Breast epithelium (tissue), 4 donors: ENCODE results near the gene LMX1B. TPM values are rescaled to one million over a fixed set of nuclear protein-coding genes. Genes with fewer than 3 reads are reported as not detected.

Experiments
- DNase-seq, 2 donors: peaks; one replicate each; pipeline ENCODE4 v3.0.0-alpha.2; 2019; ENCODE audit warnings: low spot score in 2 of 2
- H3K27ac ChIP-seq, 2 donors: fragments of 200-600 bp; sonication (generic) in 1 of 2; one replicate each; pipeline ENCODE4 v1.5.1; 2016 to 2019; ENCODE audit warnings: mild to moderate bottlenecking in 1 of 2
- H3K27me3 ChIP-seq, 2 donors: fragments of 200-600 bp; sonication (generic) in 1 of 2; one replicate each; pipeline versions ENCODE4 v1.5.1 to v1.6.0; 2017 to 2019; ENCODE audit warnings: control low read depth in 1 of 2, mild to moderate bottlenecking in 1 of 2
- H3K36me3 ChIP-seq: fragments of 200-600 bp; one replicate; pipeline ENCODE4 v1.5.1; 2019
- H3K4me1 ChIP-seq, 2 donors: fragments of 200-600 bp; sonication (generic); one replicate each; pipeline ENCODE4 v1.5.1; 2016 to 2019; ENCODE audit warnings: control low read depth in 1 of 2
- H3K4me3 ChIP-seq, 3 donors: fragments of 200-600 bp; sonication (generic); 1 replicate in 2 of 3; 2 replicates in 1 of 3; pipeline ENCODE4 v1.5.1; 2016 to 2019; ENCODE audit warnings: mild to moderate bottlenecking in 3 of 3, moderate library complexity in 2 of 3
- H3K9me3 ChIP-seq, 2 donors: fragments of 200-600 bp; sonication (generic) in 1 of 2; one replicate each; pipeline ENCODE4 v1.5.1; 2016 to 2019; ENCODE audit warnings: control low read depth in 1 of 2
- POLR2A ChIP-seq: fragments of 450-650 bp; IDR thresholded peaks from one replicate; pipeline ENCODE4 v1.6.1; 2016; ENCODE audit warnings: antibody characterized with exemption, mild to moderate bottlenecking, moderate library complexity
- POLR2AphosphoS5 ChIP-seq, 3 donors: sonication (generic); formaldehyde crosslinking; IDR thresholded peaks; one replicate each; pipeline ENCODE4 v1.6.1; 2017; ENCODE audit warnings: antibody characterized with exemption in 3 of 3
- intact Hi-C: fragments of 100-400 bp; cut with DNase I; formaldehyde crosslinking; loops from one replicate; pipeline ENCODE4 v1.15.1; 2023; ENCODE audit warnings: low total_unique reads
- total RNA-seq, 3 donors: library from RNA; depleted of rRNA; stranded (reverse); fragments of >200 nt; gene quantifications; one replicate each; pipeline ENCODE4 v1.1.0, GENCODE V29; 2016
- TF ChIP-seq, protein P1 (sequence below), 3 donors: fragments of 450-650 bp; IDR thresholded peaks; one replicate each; pipeline ENCODE4 v1.5.1; 2016 to 2017; ENCODE audit warnings: antibody characterized with exemption in 3 of 3, mild to moderate bottlenecking in 3 of 3, moderate library complexity in 3 of 3

Gene LMX1B
- total RNA-seq, 3 donors from 2014 or later, result 0.16 to 20.3 (median 9.2) TPM

DNA sequence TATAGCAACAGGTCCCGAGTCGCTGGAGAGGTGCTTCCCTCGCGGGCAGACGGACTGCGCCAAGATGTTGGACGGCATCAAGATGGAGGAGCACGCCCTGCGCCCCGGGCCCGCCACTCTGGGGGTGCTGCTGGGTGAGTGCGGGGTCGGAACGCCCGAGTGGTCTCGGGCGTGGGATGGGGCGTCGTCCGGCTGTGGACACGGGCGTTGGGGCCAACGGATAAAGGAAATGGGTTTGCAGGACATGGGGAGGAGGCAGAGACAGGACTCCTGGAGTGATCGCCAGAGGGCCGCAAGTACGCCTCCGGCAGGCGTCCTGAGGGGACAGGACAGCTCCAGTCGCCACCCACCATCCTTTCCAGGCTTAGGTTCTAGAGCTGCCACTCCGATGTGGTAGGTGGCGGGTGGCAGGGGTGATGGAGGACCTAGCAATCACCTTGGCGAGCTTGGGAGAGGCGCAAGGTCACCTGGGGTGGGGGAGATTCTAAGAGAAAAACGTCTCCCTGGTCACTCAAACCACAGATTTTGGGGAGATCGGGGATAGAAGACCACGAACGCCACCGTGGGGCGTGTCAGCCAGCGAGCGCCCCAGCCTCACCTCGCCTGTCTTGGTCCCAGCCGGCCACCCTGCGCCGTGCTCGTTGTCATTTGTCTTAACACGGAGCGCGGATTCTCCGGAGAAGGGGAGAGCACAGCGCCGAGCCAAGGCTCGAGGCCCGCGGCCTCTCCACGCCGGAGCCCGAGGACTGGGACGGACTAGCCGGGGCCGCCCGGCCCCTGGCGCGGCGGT lies 922 bp downstream of the LMX1B start:
- no peak for DNase-seq
- Histone ChIP-seq H3K9me3 (no peaks in the 10 kb centered on the region), H3K27me3 (peaks cover 4 to 28% of the 10 kb centered on the region in 2 donors), H3K4me3 (peak overlapping the region; percentile 23 to 84 (median 66)), H3K4me1 (peaks cover 0 to 11% of the 10 kb centered on the region in 2 donors), H3K36me3 (no peaks in the 10 kb centered on the region), H3K27ac (peak overlapping the region; percentile 91 to 93)
- intact Hi-C loops, result loop anchor here (5.0 kb wide), 1 partner anchor 843 kb away; no protein-coding TSS in a partner anchor
- TF ChIP-seq, protein P1, sequence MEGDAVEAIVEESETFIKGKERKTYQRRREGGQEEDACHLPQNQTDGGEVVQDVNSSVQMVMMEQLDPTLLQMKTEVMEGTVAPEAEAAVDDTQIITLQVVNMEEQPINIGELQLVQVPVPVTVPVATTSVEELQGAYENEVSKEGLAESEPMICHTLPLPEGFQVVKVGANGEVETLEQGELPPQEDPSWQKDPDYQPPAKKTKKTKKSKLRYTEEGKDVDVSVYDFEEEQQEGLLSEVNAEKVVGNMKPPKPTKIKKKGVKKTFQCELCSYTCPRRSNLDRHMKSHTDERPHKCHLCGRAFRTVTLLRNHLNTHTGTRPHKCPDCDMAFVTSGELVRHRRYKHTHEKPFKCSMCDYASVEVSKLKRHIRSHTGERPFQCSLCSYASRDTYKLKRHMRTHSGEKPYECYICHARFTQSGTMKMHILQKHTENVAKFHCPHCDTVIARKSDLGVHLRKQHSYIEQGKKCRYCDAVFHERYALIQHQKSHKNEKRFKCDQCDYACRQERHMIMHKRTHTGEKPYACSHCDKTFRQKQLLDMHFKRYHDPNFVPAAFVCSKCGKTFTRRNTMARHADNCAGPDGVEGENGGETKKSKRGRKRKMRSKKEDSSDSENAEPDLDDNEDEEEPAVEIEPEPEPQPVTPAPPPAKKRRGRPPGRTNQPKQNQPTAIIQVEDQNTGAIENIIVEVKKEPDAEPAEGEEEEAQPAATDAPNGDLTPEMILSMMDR (IDR thresholded peaks at IDR 0.05), result no peak
- no peak for TF ChIP-seq POLR2AphosphoS5 (IDR thresholded peaks at IDR 0.05)
- no peak for TF ChIP-seq POLR2A

DNA sequence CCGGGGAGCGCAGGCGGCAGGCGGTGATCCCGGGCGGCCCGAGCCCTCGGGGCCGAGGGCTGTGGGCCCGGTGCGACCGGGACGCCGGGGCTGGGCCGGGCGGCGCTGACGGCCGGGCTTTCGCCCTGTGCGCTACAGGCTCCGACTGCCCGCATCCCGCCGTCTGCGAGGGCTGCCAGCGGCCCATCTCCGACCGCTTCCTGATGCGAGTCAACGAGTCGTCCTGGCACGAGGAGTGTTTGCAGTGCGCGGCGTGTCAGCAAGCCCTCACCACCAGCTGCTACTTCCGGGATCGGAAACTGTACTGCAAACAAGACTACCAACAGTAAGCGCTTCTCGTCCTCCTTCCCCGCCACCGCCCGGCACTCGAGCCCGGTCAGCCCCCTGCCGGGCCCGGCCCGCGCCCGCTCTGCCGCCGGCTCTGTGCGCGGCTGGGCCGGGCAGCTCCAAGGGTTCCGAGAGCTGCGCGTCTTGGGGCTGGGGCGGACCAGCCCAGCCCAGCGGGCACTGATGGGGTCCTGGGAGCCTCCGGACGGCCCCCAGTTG lies 1.6 kb downstream of the LMX1B start:
- H3K27me3 ChIP-seq, result peaks cover 4 to 24% of the 10 kb centered on the region in 2 donors
- peak overlapping the region; percentile 23 to 84 (median 66) for H3K4me3 ChIP-seq
- intact Hi-C loops, result loop anchor here (5.0 kb wide), 1 partner anchor 842 kb away; no protein-coding TSS in a partner anchor
- peak overlapping the region; percentile 91 to 93 for H3K27ac ChIP-seq
- no peaks in the 10 kb centered on the region for H3K36me3 ChIP-seq
- TF ChIP-seq, protein P1 (IDR thresholded peaks at IDR 0.05), result no peak
- no peak for TF ChIP-seq POLR2AphosphoS5 (IDR thresholded peaks at IDR 0.05)
- TF ChIP-seq POLR2A, result no peak
- no peaks in the 10 kb centered on the region for H3K9me3 ChIP-seq
- H3K4me1 ChIP-seq, result peaks cover 3 to 11% of the 10 kb centered on the region in 2 donors
- peak; percentile 72 to 80 for DNase-seq

DNA sequence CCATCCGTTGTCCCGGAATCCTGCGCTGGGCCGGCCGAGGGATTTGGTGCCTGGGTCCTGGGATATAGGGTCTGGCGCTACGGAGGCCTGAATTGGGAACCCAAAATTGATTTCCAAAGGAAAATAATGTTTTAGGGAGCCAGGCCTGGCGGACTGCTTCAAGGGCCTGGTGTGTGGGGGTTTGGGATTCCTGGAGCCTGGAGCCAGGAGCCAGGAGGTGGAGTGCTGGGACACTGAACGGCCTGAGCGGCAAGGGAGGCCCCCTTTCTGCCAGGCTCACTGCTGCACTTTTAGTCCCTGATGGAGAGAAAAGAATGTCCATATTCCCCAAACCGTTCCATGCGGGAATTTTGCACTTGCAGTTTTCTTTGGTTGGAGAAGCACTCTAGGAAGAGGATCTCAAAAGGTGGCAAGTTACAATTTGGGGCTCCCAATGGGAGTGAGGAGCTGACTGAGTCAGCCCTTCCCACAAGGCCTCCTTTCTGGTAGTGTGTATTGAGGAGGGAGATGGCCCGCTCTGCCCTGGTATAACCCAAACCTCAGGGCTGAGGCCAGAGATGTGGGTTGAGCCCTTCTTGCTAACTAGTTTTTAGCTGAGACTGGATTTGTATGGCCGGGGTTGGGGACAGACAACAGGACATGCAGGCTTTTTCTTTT lies 2.2 kb downstream of the LMX1B start:
- Histone ChIP-seq H3K4me3 (peak overlapping the region in 2 of 3 donors; percentile 66 to 84), H3K4me1 (peaks cover 9 to 11% of the 10 kb centered on the region in 2 donors), H3K36me3 (no peaks in the 10 kb centered on the region), H3K27me3 (peaks cover 4 to 25% of the 10 kb centered on the region in 2 donors), H3K9me3 (no peaks in the 10 kb centered on the region), H3K27ac (peak overlapping the region; percentile 91 to 93)
- intact Hi-C loops, result loop anchor here (5.0 kb wide), 1 partner anchor 841 kb away; no protein-coding TSS in a partner anchor
- DNase-seq, result no peak
- TF ChIP-seq, protein P1 (IDR thresholded peaks at IDR 0.05), result no peak
- no peak for TF ChIP-seq POLR2AphosphoS5 (IDR thresholded peaks at IDR 0.05)
- TF ChIP-seq POLR2A, result no peak

DNA sequence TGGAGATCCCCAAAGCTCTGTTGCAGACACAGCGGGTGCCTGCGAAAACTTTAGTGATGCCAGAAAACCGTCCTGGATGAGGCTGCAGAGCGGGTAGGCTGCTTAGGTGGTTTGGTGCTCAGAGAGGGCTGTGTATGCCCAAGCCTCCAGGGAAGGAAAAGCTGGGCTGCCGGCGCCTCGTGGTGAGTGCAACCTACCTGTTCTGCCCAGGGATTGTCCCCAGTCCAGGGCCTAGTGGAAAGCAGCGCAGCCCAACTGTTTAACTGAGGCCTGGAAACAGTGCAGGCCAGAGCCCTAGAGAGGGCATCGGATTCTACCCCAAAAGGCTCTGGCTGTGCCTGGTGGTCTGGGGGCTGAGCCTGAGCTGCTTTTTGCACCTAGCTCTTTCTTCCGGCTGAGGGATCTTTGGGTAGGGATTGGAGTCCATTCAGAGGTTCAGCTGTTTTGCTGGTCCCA lies 2.8 kb downstream of the LMX1B start:
- H3K4me3 ChIP-seq, result peak overlapping the region in 2 of 3 donors; percentile 66 to 84
- no peaks in the 10 kb centered on the region for H3K9me3 ChIP-seq
- TF ChIP-seq POLR2A, result no peak
- TF ChIP-seq POLR2AphosphoS5 (IDR thresholded peaks at IDR 0.05), result no peak
- TF ChIP-seq, protein P1 (IDR thresholded peaks at IDR 0.05), result no peak
- H3K27ac ChIP-seq, result peak overlapping the region; percentile 91 to 93
- intact Hi-C loops, result loop anchor here (5.0 kb wide), 1 partner anchor 841 kb away; no protein-coding TSS in a partner anchor
- peaks cover 4 to 21% of the 10 kb centered on the region in 2 donors for H3K27me3 ChIP-seq
- DNase-seq, result no peak
- peaks cover 11% of the 10 kb centered on the region in 2 donors for H3K4me1 ChIP-seq
- H3K36me3 ChIP-seq, result no peaks in the 10 kb centered on the region
